B cell (primary cell): ENCODE data around the gene PRKN. TPM values are rescaled to one million over a fixed set of nuclear protein-coding genes. Genes with fewer than 3 reads are reported as not detected.

Experiments used
- ATAC-seq: fragments of 200-7000 bp; cut with Tn5 transposase; one replicate; pipeline ENCODE4 v1.10.0; 2021; ENCODE audit warnings: low read depth, mild to moderate bottlenecking, moderate number of reproducible peaks, moderate library complexity
- CTCF ChIA-PET: fragments of 350-600 bp; sonication (Branson Sonifier 250); formaldehyde crosslinking; loops from one replicate; lab custom pipeline; 2021; ENCODE audit warnings: antibody characterized with exemption, inconsistent platforms; lab: Charles Lee
- POLR2A ChIA-PET: fragments of 350-600 bp; sonication (Branson Sonifier 250); formaldehyde crosslinking; loops from one replicate; lab custom pipeline; 2021; ENCODE audit warnings: antibody characterized with exemption; lab: Charles Lee
- DNase-seq: peaks from one replicate; pipeline ENCODE4 v3.0.0; 2013
- H2AFZ ChIP-seq: 2 replicates; pipeline ENCODE4 v1.6.1; 2012; ENCODE audit warnings: mild to moderate bottlenecking, low read depth, low read length; ENCODE audit not compliant: insufficient read depth, poor library complexity, severe bottlenecking
- H3K27ac ChIP-seq, 2 donors: 1 replicate in 1 of 2; 2 replicates in 1 of 2; pipeline ENCODE4 v1.5.1; 2012 to 2013; ENCODE audit warnings: low read length in 2 of 2, mild to moderate bottlenecking in 2 of 2, moderate library complexity in 1 of 2
- H3K27me3 ChIP-seq, 4 experiments: fragments of 200-600 bp in 1 of 4; sonication (generic) in 1 of 4; replicated peaks in 1 of 4; 1 replicate in 2 of 4; 2 replicates in 2 of 4; pipeline versions ENCODE4 v1.6.1 to v1.7.0; 2013 to 2016; ENCODE audit warnings: low read length in 3 of 4, mild to moderate bottlenecking in 2 of 4, mixed read lengths in 1 of 4, moderate library complexity in 1 of 4; ENCODE audit not compliant: insufficient read depth in 4 of 4, control insufficient read depth in 3 of 4; ENCODE audit errors: control extremely low read depth in 1 of 4
- H3K36me3 ChIP-seq, 2 experiments: replicated peaks in 1 of 2; 1 replicate in 1 of 2; 2 replicates in 1 of 2; pipeline versions ENCODE4 v1.6.1 to v1.7.1; 2013; ENCODE audit warnings: low read length in 1 of 2; ENCODE audit not compliant: insufficient read depth in 2 of 2, control insufficient read depth in 1 of 2; ENCODE audit errors: control extremely low read depth in 1 of 2, extremely low read depth in 1 of 2
- H3K4me1 ChIP-seq, 2 donors: fragments of 200-600 bp in 1 of 2; sonication (generic) in 1 of 2; 1 replicate in 1 of 2; 2 replicates in 1 of 2; pipeline versions ENCODE4 v1.5.1 to v1.6.1; 2013 to 2017; ENCODE audit warnings: low read length in 2 of 2; ENCODE audit not compliant: control insufficient read depth in 2 of 2, insufficient read depth in 2 of 2
- H3K4me2 ChIP-seq: replicated peaks from 2 replicates; pipeline ENCODE3; 2012; ENCODE audit warnings: mild to moderate bottlenecking, low read depth, low read length; ENCODE audit not compliant: poor library complexity, severe bottlenecking
- H3K4me3 ChIP-seq, 5 experiments: fragments of 200-600 bp in 1 of 5; sonication (generic) in 1 of 5; 1 replicate in 3 of 5; 2 replicates in 2 of 5; pipeline versions ENCODE4 v1.5.1 to v1.7.0; 2011 to 2016; ENCODE audit warnings: low read length in 4 of 5, mild to moderate bottlenecking in 4 of 5, low read depth in 2 of 5, control low read depth in 1 of 5, moderate library complexity in 1 of 5; ENCODE audit not compliant: insufficient read depth in 1 of 5; ENCODE audit errors: control extremely low read depth in 1 of 5, extremely low read depth in 1 of 5
- H3K79me2 ChIP-seq: fragments of 200-600 bp; sonication (generic); one replicate; pipeline ENCODE4 v1.6.0; 2016; ENCODE audit warnings: low read length; ENCODE audit not compliant: control insufficient read depth, insufficient read depth
- H3K9ac ChIP-seq: fragments of 200-600 bp; sonication (generic); 2 replicates; pipeline ENCODE4 v1.6.1; 2017; ENCODE audit warnings: mild to moderate bottlenecking, low read length, moderate library complexity
- H3K9me3 ChIP-seq, 3 donors: one replicate each; pipeline versions ENCODE4 v1.6.1 to v1.7.1; 2013; ENCODE audit warnings: low read length in 2 of 3; ENCODE audit not compliant: control insufficient read depth in 2 of 3, insufficient read depth in 1 of 3; ENCODE audit errors: control extremely low read depth in 1 of 3
- H4K20me1 ChIP-seq: 2 replicates; pipeline ENCODE4 v1.6.0; 2012; ENCODE audit warnings: mild to moderate bottlenecking, low read length; ENCODE audit not compliant: insufficient read depth, control insufficient read depth, poor library complexity, severe bottlenecking
- H3K27ac Mint-ChIP-seq: one replicate; pipeline ENCODE4 v1.8.0; 2021; ENCODE audit warnings: mixed read lengths
- H3K27me3 Mint-ChIP-seq: one replicate; pipeline ENCODE4 v1.8.0; 2021; ENCODE audit warnings: mixed read lengths
- H3K4me1 Mint-ChIP-seq: one replicate; pipeline ENCODE4 v1.8.0; 2021; ENCODE audit warnings: mixed read lengths
- H3K4me3 Mint-ChIP-seq: one replicate; pipeline ENCODE4 v1.8.0; 2021; ENCODE audit warnings: mixed read lengths
- H3K9me3 Mint-ChIP-seq: one replicate; pipeline ENCODE4 v1.8.0; 2022; ENCODE audit warnings: mixed read lengths; ENCODE audit not compliant: insufficient read depth
- EZH2 ChIP-seq: IDR thresholded peaks from 2 replicates; pipeline ENCODE4 v1.6.1; 2012; ENCODE audit warnings: borderline replicate concordance, low read depth, mild to moderate bottlenecking, moderate library complexity, low read length; ENCODE audit not compliant: insufficient read depth, poor library complexity, severe bottlenecking
- WGBS: methylation state at CpG from one replicate; pipeline ENCODE4 v1.1.5; 2013; ENCODE audit warnings: missing lambda C conversion rate; ENCODE audit not compliant: insufficient coverage; 5-methylcytosine and 5-hydroxymethylcytosine counted together
- intact Hi-C: fragments of 100-400 bp; cut with micrococcal nuclease; formaldehyde crosslinking; loops from one replicate; pipeline ENCODE4 v1.10.0; 2022
- polyA plus RNA-seq: library from polyadenylated mRNA; depleted of rRNA; stranded (reverse); fragments of >200 nt; gene quantifications from 2 replicates; pipeline ENCODE4 v1.2.3, GENCODE V29; 2012
- total RNA-seq, 2 donors: library from RNA; stranded (reverse); fragments of 120-200 nt in 1 of 2; gene quantifications; 1 replicate in 1 of 2; 2 replicates in 1 of 2; pipeline versions ENCODE4 v1.2.3 to v1.2.4, GENCODE V29; 2013 to 2022
- TF ChIP-seq, protein P1 (sequence below): fragments of 200-600 bp; IDR thresholded peaks from one replicate; pipeline ENCODE4 v1.8.0; 2022; ENCODE audit warnings: antibody characterized with exemption, mild to moderate bottlenecking

PRKN gene
- total and polyA plus RNA-seq, 2 donors (not counting 1 experiment from before 2014, with no cell fraction given): 1.6 to 6.2 TPM

DNA sequence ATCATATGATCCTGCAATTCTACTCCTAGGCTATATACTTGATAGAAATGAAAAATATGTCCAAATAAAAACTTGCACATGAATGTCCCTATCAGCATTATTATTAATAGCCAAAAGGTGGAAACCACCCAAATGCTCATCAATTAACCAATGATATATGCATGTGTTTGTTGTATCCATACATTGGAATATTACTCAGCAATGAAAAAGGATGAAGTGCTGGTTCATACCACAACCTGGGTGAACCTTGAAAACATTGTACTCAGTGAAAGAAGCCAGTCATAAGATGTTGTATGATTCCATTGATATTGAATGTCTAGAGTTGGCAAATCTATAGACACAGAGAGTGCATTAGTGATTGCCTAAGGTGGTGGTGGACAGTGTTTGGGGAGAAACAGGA is 267.6 kb downstream of the PRKN start:
- Histone ChIP-seq H3K9me3 (peaks cover 0 to 4% (median 0%) of the 10 kb centered on the region in 3 donors), H3K4me2 (no peak overlapping the region), H3K27me3 (no peaks in the 10 kb centered on the region), H2AFZ (no peak overlapping the region), H3K4me1 (no peaks in the 10 kb centered on the region), H3K79me2 (no peaks in the 10 kb centered on the region), H3K9ac (no peak overlapping the region), H4K20me1 (no peaks in the 10 kb centered on the region), H3K27ac (no peak overlapping the region), H3K36me3 (no peaks in the 10 kb centered on the region), H3K4me3 (no peak overlapping the region)
- no peak for TF ChIP-seq EZH2
- TF ChIP-seq, protein P1, sequence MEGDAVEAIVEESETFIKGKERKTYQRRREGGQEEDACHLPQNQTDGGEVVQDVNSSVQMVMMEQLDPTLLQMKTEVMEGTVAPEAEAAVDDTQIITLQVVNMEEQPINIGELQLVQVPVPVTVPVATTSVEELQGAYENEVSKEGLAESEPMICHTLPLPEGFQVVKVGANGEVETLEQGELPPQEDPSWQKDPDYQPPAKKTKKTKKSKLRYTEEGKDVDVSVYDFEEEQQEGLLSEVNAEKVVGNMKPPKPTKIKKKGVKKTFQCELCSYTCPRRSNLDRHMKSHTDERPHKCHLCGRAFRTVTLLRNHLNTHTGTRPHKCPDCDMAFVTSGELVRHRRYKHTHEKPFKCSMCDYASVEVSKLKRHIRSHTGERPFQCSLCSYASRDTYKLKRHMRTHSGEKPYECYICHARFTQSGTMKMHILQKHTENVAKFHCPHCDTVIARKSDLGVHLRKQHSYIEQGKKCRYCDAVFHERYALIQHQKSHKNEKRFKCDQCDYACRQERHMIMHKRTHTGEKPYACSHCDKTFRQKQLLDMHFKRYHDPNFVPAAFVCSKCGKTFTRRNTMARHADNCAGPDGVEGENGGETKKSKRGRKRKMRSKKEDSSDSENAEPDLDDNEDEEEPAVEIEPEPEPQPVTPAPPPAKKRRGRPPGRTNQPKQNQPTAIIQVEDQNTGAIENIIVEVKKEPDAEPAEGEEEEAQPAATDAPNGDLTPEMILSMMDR: no peak
- Mint-ChIP-seq H3K27me3 (no peaks in the 10 kb centered on the region), H3K4me3 (no peak overlapping the region), H3K9me3 (peaks cover 3% of the 10 kb centered on the region), H3K4me1 (no peaks in the 10 kb centered on the region), H3K27ac (no peak overlapping the region)
- CTCF ChIA-PET: no interaction called here
- DNase-seq: no peak
- no peak for ATAC-seq
- intact Hi-C loops: no loop called here
- POLR2A ChIA-PET: no interaction called here

- DNase-seq: no peak
- Histone ChIP-seq H3K9me3 (no peaks in the 10 kb centered on the region), H3K27ac (no peak overlapping the region), H3K27me3 (no peaks in the 10 kb centered on the region), H3K4me1 (no peaks in the 10 kb centered on the region), H3K79me2 (no peaks in the 10 kb centered on the region), H3K4me2 (no peak overlapping the region), H3K4me3 (no peak overlapping the region), H3K9ac (no peak overlapping the region), H3K36me3 (no peaks in the 10 kb centered on the region), H4K20me1 (no peaks in the 10 kb centered on the region), H2AFZ (no peak overlapping the region)
- Mint-ChIP-seq H3K27me3 (no peaks in the 10 kb centered on the region), H3K4me3 (no peak overlapping the region), H3K9me3 (no peaks in the 10 kb centered on the region), H3K4me1 (no peaks in the 10 kb centered on the region), H3K27ac (no peak overlapping the region)
- ChIA-PET POLR2A (no interaction called here), CTCF (no interaction called here)
- TF ChIP-seq EZH2: no peak
- TF ChIP-seq, protein P1: no peak
- intact Hi-C loops: no loop called here
- ATAC-seq: no peak
- WGBS: 88% methylated on average over 4 of the region's 9 CpGs
Measured at GRCh38 chr6:162450358-162450757, 277.2 kb downstream of the PRKN start.
